DMS 273 (cell line): Measurements from ENCODE around the gene NACC2.

Experiments used
- DNase-seq: peaks from one replicate; lab custom pipeline; 2025; ENCODE audit not compliant: unreplicated experiment; lab: John Stamatoyannopoulos, UW

Gene NACC2

GRCh38 chr9:136015656-136016571, 79.2 kb downstream of the NACC2 start:
- DNase-seq = no peak

- DNase-seq = no peak
These were observed 80.0 kb downstream of the NACC2 start for GRCh38 chr9:136014924-136015633.

- DNase-seq = no peak
These were observed 80.8 kb downstream of the NACC2 start for GRCh38 chr9:136014147-136014923.

GRCh38 chr9:136013524-136014034, 81.5 kb downstream of the NACC2 start:
- DNase-seq = no peak

- DNase-seq = no peak
These were observed 82.0 kb downstream of the NACC2 start for GRCh38 chr9:136013116-136013515.

GRCh38 chr9:136012651-136013050, 82.4 kb downstream of the NACC2 start:
- DNase-seq = peak; percentile 73

GRCh38 chr9:136011703-136012496, 83.2 kb downstream of the NACC2 start:
- DNase-seq = no peak

GRCh38 chr9:136011376-136011702, 83.8 kb downstream of the NACC2 start:
- DNase-seq = no peak

GRCh38 chr9:136010615-136011361, 84.3 kb downstream of the NACC2 start:
- DNase-seq = no peak

- DNase-seq = no peak
These were observed 84.9 kb downstream of the NACC2 start for GRCh38 chr9:136010176-136010575.

GRCh38 chr9:136009516-136009915, 85.6 kb downstream of the NACC2 start:
- DNase-seq = no peak

- DNase-seq = no peak
These were observed 86.4 kb downstream of the NACC2 start for GRCh38 chr9:136008693-136008997.

- DNase-seq = no peak
These were observed 87.0 kb downstream of the NACC2 start for GRCh38 chr9:136007934-136008692.

- DNase-seq = no peak
These were observed 87.7 kb downstream of the NACC2 start for GRCh38 chr9:136007276-136007933.

GRCh38 chr9:136006169-136006568, 88.9 kb downstream of the NACC2 start:
- no peak for DNase-seq

- no peak for DNase-seq
These were observed 90.4 kb downstream of the NACC2 start for GRCh38 chr9:136004712-136005111.

GRCh38 chr9:136004219-136004618, 90.9 kb downstream of the NACC2 start:
- no peak for DNase-seq

GRCh38 chr9:136003411-136004218, 91.5 kb downstream of the NACC2 start:
- no peak for DNase-seq
